D721Med (cell line): ENCODE results near the gene SON.

Experiments
- DNase-seq: peaks from one replicate; pipeline ENCODE4 v3.0.0; 2011; ENCODE audit warnings: low spot score; ENCODE audit not compliant: insufficient read length
- FAIRE-seq: peaks from 2 replicates; lab custom pipeline; 2011; peaks lifted over from hg19 to GRCh38; lab: Jason Lieb, UNC
- CTCF ChIP-seq: IDR thresholded peaks from 2 replicates; pipeline ENCODE4 v1.5.1; 2012; ENCODE audit warnings: mild to moderate bottlenecking, control low read depth; ENCODE audit not compliant: insufficient read depth; ENCODE audit errors: missing control alignments

SON gene

GRCh38 chr21:33543505-33544129 lies 779 bp downstream of the SON start:
- FAIRE-seq (no peak), DNase-seq (no peak)
- TF ChIP-seq CTCF, result no peak

- no peak for DNase-seq
- TF ChIP-seq CTCF, result no peak
- no peak for FAIRE-seq
Measured at GRCh38 chr21:33544451-33545195, 1.8 kb downstream of the SON start.

GRCh38 chr21:33546086-33546485 lies 3.2 kb downstream of the SON start:
- FAIRE-seq (no peak), DNase-seq (no peak)
- no peak for TF ChIP-seq CTCF

GRCh38 chr21:33549848-33550771 lies 7.3 kb downstream of the SON start:
- no peak for FAIRE-seq
- no peak for TF ChIP-seq CTCF
- no peak for DNase-seq

- DNase-seq (no peak), FAIRE-seq (no peak)
- TF ChIP-seq CTCF, result no peak
Measured at GRCh38 chr21:33550772-33551660, 8.2 kb downstream of the SON start.

GRCh38 chr21:33551664-33552063 lies 8.8 kb downstream of the SON start:
- no peak for FAIRE-seq
- no peak for TF ChIP-seq CTCF
- no peak for DNase-seq
